Stimulated activated CD8-positive, alpha-beta memory T cell treated with anti-CD3 and anti-CD28 coated beads, Interleukin-4, amount 100 ng/mL, for 1 hour (primary cell): ENCODE data around the gene POLR3H.
"Not testable (repeated sequence)": the region's sequence is repeated elsewhere in the genome, so short reads cannot be mapped to it uniquely, and the experiment has no call there.

Experiments used
- DNase-seq, 2 donors: peaks; one replicate each; pipeline ENCODE4 v3.0.0-alpha.2; 2020; ENCODE audit warnings: low read depth in 2 of 2, low spot score in 1 of 2

Gene POLR3H

GRCh38 chr22:41565403-41566054 is 21.3 kb upstream of the POLR3H start:
- no peak for DNase-seq

- no peak for DNase-seq
Observed at GRCh38 chr22:41564563-41564962, 20.3 kb upstream of the POLR3H start.

- no peak for DNase-seq
Observed at GRCh38 chr22:41563051-41563711, 18.9 kb upstream of the POLR3H start.

- no peak for DNase-seq
Observed at GRCh38 chr22:41562461-41562860, 18.2 kb upstream of the POLR3H start.

- DNase-seq, result no peak
Observed at GRCh38 chr22:41561788-41562187, 17.5 kb upstream of the POLR3H start.

- DNase-seq, result no peak
Observed at GRCh38 chr22:41561335-41561734, 17.1 kb upstream of the POLR3H start.

- DNase-seq, result no peak
Observed at GRCh38 chr22:41560095-41560471, 15.8 kb upstream of the POLR3H start.

- DNase-seq, result not testable (repeated sequence)
Observed at GRCh38 chr22:41558241-41558630, 14.0 kb upstream of the POLR3H start.

- DNase-seq, result no peak
Observed at GRCh38 chr22:41557401-41558240, 13.4 kb upstream of the POLR3H start.

- DNase-seq, result no peak
Observed at GRCh38 chr22:41556561-41556960, 12.3 kb upstream of the POLR3H start.

- no peak for DNase-seq
Observed at GRCh38 chr22:41555325-41555982, 11.2 kb upstream of the POLR3H start.

- no peak for DNase-seq
Observed at GRCh38 chr22:41551877-41552582, 7.8 kb upstream of the POLR3H start.

GRCh38 chr22:41550952-41551491 is 6.8 kb upstream of the POLR3H start:
- DNase-seq, result no peak

GRCh38 chr22:41548830-41549211 is 4.6 kb upstream of the POLR3H start:
- DNase-seq, result no peak

- no peak for DNase-seq
Observed at GRCh38 chr22:41544671-41545476, 604 bp upstream of the POLR3H start.

GRCh38 chr22:41542224-41542623 is 2.0 kb downstream of the POLR3H start:
- DNase-seq, result no peak

GRCh38 chr22:41541484-41541883 is 2.8 kb downstream of the POLR3H start:
- no peak for DNase-seq

- no peak for DNase-seq
Observed at GRCh38 chr22:41540365-41540764, 3.9 kb downstream of the POLR3H start.

- no peak for DNase-seq
Observed at GRCh38 chr22:41540006-41540315, 4.3 kb downstream of the POLR3H start.
